ENCODE results near the gene HDAC9.

The HDAC9 gene

DNA sequence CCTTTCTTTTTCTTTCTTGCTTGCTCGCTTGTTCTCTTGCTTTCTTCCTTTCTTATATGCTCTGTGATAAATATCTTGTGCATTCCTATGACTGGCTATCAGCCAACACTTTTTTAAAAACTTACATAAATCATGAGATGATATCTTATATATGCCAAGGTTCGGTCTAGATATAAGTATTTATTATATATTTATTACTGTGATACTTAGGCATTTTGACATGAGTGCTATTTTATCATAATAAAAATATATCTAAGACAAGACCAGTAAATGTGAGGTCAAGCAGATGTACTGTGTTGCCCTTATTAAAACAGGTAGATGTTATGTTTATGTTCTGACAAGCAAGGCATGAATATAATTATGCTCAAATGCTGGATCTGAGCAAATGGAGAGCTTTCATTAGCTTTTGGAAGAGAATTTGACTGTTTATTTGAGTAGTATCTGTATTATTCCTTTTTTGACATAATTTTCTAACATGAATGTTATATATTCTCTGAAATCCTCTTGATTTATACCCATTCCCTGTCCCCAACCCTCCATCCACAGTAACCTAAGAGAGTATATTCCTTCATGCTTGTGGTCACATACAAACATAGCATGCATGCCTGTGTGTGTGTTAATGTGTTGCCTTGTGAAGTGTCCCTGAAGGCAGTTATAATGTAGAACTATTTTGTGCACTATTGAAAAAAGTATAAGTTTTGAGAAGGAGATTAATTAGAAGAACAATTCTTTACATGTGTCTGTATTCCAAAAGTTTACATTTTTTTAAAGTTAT lies 158.0 kb downstream of the HDAC9 start:
- H3K4me3 ChIP-seq (replicated peaks; ENCODE audit: low read depth, low read length), result no peak overlapping the region
- no peak for DNase-seq (ENCODE audit: extremely low read depth, low read depth)
- TF ChIP-seq, protein P1, sequence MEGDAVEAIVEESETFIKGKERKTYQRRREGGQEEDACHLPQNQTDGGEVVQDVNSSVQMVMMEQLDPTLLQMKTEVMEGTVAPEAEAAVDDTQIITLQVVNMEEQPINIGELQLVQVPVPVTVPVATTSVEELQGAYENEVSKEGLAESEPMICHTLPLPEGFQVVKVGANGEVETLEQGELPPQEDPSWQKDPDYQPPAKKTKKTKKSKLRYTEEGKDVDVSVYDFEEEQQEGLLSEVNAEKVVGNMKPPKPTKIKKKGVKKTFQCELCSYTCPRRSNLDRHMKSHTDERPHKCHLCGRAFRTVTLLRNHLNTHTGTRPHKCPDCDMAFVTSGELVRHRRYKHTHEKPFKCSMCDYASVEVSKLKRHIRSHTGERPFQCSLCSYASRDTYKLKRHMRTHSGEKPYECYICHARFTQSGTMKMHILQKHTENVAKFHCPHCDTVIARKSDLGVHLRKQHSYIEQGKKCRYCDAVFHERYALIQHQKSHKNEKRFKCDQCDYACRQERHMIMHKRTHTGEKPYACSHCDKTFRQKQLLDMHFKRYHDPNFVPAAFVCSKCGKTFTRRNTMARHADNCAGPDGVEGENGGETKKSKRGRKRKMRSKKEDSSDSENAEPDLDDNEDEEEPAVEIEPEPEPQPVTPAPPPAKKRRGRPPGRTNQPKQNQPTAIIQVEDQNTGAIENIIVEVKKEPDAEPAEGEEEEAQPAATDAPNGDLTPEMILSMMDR (IDR thresholded peaks at IDR 0.05; ENCODE audit: low read depth, low read length, missing control alignments), result no peak

DNA sequence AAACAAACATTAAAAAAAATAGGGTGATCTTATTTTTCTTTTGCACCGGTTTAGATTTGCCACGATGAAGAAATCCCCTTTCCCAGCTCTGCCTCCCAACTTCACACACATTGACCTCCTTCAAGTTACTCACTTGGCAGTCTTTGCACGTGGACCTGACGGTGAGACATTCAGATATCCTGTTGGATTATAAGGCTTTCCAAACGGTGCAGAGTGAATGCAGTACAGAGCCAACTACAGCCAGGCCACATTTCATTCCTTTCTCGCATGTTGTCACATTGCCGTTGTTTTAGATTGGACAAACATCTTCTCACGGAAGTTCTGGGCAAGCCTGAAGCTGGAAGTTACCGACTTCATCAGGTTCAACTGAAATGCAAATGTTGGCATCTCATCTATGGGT lies 159.2 kb downstream of the HDAC9 start:
- TF ChIP-seq, protein P1 (IDR thresholded peaks at IDR 0.05; ENCODE audit: low read depth, low read length, missing control alignments), result no peak
- no peak overlapping the region for H3K4me3 ChIP-seq (replicated peaks; ENCODE audit: low read depth, low read length)
- no peak for DNase-seq (ENCODE audit: extremely low read depth, low read depth)

DNA sequence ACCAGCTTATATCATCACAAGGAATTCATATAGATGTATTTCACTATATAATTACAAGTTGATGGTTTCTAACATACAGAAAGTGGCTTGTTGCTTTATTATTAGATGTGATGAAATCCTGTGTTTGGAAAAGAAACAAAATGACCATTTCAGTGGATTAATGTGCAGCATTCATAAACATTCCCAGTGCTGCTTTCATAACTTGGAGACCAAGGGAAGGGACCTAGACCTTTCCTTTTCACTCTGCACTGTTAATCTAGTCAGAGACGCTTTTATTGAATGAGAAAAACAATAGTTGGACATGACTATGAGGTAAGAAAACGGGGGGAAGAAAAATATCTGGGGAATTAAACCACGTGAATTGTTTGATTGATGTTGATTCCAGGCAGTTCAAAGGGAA lies 160.0 kb downstream of the HDAC9 start:
- H3K4me3 ChIP-seq (replicated peaks; ENCODE audit: low read depth, low read length), result no peak overlapping the region
- no peak for DNase-seq (ENCODE audit: extremely low read depth, low read depth)
- TF ChIP-seq, protein P1 (IDR thresholded peaks at IDR 0.05; ENCODE audit: low read depth, low read length, missing control alignments), result no peak

DNA sequence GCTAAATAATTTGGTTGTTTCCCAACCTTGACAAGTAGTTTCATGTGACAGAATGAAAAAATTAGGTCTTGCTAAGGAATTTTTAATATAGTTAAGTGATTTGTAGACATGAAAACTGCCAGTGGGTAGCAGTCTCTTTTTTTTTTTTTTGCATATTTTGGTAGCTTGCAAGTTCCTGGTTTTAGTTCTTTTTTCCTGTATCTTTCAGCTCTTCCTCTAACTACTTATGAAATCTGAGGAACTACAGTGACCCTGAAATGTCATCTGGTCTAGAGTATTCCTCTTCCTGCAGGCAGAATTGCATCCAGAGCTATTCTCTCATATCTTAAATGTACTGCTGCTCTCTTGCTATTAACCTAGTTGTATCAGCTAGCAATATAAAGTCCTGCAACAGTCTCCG lies 160.4 kb downstream of the HDAC9 start:
- TF ChIP-seq, protein P1 (IDR thresholded peaks at IDR 0.05; ENCODE audit: low read depth, low read length, missing control alignments), result no peak
- no peak overlapping the region for H3K4me3 ChIP-seq (replicated peaks; ENCODE audit: low read depth, low read length)
- no peak for DNase-seq (ENCODE audit: extremely low read depth, low read depth)

DNA sequence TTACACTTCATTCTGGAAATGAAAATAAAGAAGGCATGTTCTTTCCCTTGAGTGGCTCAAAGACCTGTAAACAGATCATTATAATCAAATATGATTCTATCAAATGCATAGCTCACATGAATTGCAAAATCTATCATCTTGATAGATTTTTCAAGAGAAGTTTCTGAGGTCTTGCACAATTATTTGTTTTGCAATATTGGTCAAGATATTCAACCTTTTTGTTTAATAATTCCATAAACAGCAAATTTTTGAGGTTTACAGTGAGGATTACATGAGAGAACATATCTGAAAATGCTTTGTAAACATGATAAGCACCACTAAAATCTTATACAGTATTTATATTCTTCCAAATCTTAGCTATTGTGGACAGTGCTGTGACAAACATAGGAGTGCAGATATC lies 160.8 kb downstream of the HDAC9 start:
- TF ChIP-seq, protein P1 (IDR thresholded peaks at IDR 0.05; ENCODE audit: low read depth, low read length, missing control alignments), result no peak
- no peak for DNase-seq (ENCODE audit: extremely low read depth, low read depth)
- no peak overlapping the region for H3K4me3 ChIP-seq (replicated peaks; ENCODE audit: low read depth, low read length)

DNA sequence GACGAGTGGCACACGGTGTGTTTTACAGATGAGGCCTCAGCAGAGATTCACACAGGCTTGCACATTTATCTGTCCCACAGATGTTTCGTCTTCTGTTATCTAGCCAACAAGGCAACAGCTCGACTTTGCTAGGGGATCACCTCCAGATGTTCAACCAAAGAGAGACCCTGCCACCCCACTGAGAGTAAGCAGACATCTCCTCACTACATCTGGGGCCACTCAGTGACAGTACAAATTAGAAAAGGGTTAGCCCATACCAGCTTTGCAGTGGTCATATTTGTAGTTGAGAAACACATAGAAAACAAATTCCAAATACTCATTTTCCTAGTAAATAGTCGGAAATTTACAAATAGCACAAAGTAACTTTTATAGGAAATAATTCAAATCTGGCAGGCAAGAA lies 164.2 kb downstream of the HDAC9 start:
- no peak overlapping the region for H3K4me3 ChIP-seq (replicated peaks; ENCODE audit: low read depth, low read length)
- no peak for DNase-seq (ENCODE audit: extremely low read depth, low read depth)
- TF ChIP-seq, protein P1 (IDR thresholded peaks at IDR 0.05; ENCODE audit: low read depth, low read length, missing control alignments), result no peak

DNA sequence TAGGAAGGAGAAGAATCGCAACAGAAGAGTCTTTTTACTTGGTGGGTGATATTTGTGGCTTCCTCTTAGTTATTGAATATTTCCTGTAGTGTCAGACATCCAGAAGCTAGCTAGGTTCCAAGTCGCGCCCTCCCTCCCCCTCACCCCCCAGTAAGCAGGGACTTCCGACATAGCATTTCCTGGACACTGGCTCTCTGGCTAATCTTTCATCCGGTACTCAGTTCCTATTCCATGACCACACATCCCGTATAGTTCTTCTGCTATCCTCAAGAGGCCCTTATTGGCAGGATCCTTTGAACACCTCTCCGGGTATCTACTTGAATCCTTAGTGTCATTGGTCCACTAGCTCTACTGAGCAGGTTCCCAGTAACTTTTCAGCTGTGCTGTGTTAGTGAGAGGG lies 167.8 kb downstream of the HDAC9 start:
- no peak overlapping the region for H3K4me3 ChIP-seq (replicated peaks; ENCODE audit: low read depth, low read length)
- TF ChIP-seq, protein P1 (IDR thresholded peaks at IDR 0.05; ENCODE audit: low read depth, low read length, missing control alignments), result no peak
- DNase-seq (ENCODE audit: extremely low read depth, low read depth), result no peak
